Pons (tissue), 1 donor: ENCODE measurements around the gene SEMA3A.
"Not testable (repeated sequence)": the region's sequence is repeated elsewhere in the genome, so short reads cannot be mapped to it uniquely, and the experiment has no call there.

Experiments used
- DNase-seq: peaks from one replicate; pipeline ENCODE4 v3.0.0-alpha.2; 2016; ENCODE audit warnings: low spot score

SEMA3A gene

GRCh38 chr7:84152995-84153394, 41.6 kb downstream of the SEMA3A start:
- DNase-seq: no peak

GRCh38 chr7:84150370-84150769, 44.2 kb downstream of the SEMA3A start:
- DNase-seq: not testable (repeated sequence)

GRCh38 chr7:84149573-84149972, 45.0 kb downstream of the SEMA3A start:
- no peak for DNase-seq

GRCh38 chr7:84145892-84146291, 48.7 kb downstream of the SEMA3A start:
- DNase-seq: no peak

GRCh38 chr7:84144935-84145334, 49.7 kb downstream of the SEMA3A start:
- DNase-seq: no peak

- peak; percentile 48 for DNase-seq
Observed at GRCh38 chr7:84144480-84144879, 50.1 kb downstream of the SEMA3A start.

- no peak for DNase-seq
Observed at GRCh38 chr7:84142726-84143125, 51.9 kb downstream of the SEMA3A start.

- no peak for DNase-seq
Observed at GRCh38 chr7:84139986-84140729, 54.4 kb downstream of the SEMA3A start.

GRCh38 chr7:84138411-84138810, 56.2 kb downstream of the SEMA3A start:
- DNase-seq: no peak

- no peak for DNase-seq
Observed at GRCh38 chr7:84137812-84138211, 56.8 kb downstream of the SEMA3A start.

- DNase-seq: no peak
Observed at GRCh38 chr7:84136809-84137208, 57.8 kb downstream of the SEMA3A start.

- no peak for DNase-seq
Observed at GRCh38 chr7:84136336-84136735, 58.3 kb downstream of the SEMA3A start.

- no peak for DNase-seq
Observed at GRCh38 chr7:84134169-84134568, 60.4 kb downstream of the SEMA3A start.

- no peak for DNase-seq
Observed at GRCh38 chr7:84125654-84126053, 68.9 kb downstream of the SEMA3A start.

GRCh38 chr7:84123965-84124547, 70.5 kb downstream of the SEMA3A start:
- peak; percentile 88 for DNase-seq

GRCh38 chr7:84122582-84123360, 71.8 kb downstream of the SEMA3A start:
- DNase-seq: no peak

GRCh38 chr7:84117304-84117703, 77.3 kb downstream of the SEMA3A start:
- no peak for DNase-seq

GRCh38 chr7:84113906-84114850, 80.4 kb downstream of the SEMA3A start:
- no peak for DNase-seq

GRCh38 chr7:84113286-84113685, 81.3 kb downstream of the SEMA3A start:
- DNase-seq: no peak

- no peak for DNase-seq
Observed at GRCh38 chr7:84112771-84113170, 81.8 kb downstream of the SEMA3A start.

GRCh38 chr7:84111842-84112241, 82.7 kb downstream of the SEMA3A start:
- no peak for DNase-seq

GRCh38 chr7:84110400-84110799, 84.2 kb downstream of the SEMA3A start:
- DNase-seq: no peak
